HepG2 (cell line): ENCODE results near the gene RTP5. TPM values are rescaled to one million over a fixed set of nuclear protein-coding genes. Genes with fewer than 3 reads are reported as not detected.

Experiments
- ATAC-seq: fragments of 200-7000 bp; cut with Tn5 transposase; 3 replicates; pipeline ENCODE4 v1.9.1; 2020; ENCODE audit warnings: mild to moderate bottlenecking, moderate library complexity
- BruUV-seq: library from RNA; stranded (reverse); fragments of 400-500 nt; replicated peaks from 2 replicates; lab custom pipeline; 2021; lab: Mats Ljungman, UMichigan
- CTCF ChIA-PET: fragments of 300-600 bp; formaldehyde crosslinking; extraction: SDS; loops from one replicate; lab custom pipeline; 2021; ENCODE audit warnings: low total read pairs, inconsistent platforms, low intra/inter-chr PET ratio; lab: Yijun Ruan, JAX
- POLR2A ChIA-PET: fragments of 350-600 bp; sonication (Branson Sonifier 250); formaldehyde crosslinking; loops from one replicate; lab custom pipeline; 2020; ENCODE audit warnings: antibody characterized with exemption, inconsistent platforms; lab: Yijun Ruan, JAX
- DNase-seq: peaks from one replicate; pipeline ENCODE4 v3.0.0-alpha.2; 2015; ENCODE audit warnings: low spot score
- FAIRE-seq: peaks from 3 replicates; lab custom pipeline; 2011; peaks lifted over from hg19 to GRCh38; lab: Jason Lieb, UNC
- H2AFZ ChIP-seq: one replicate; pipeline ENCODE4 v1.6.1; 2011; ENCODE audit warnings: low read length, inconsistent platforms
- H3K27ac ChIP-seq: fragments of 300-600 bp; 3 replicates; pipeline ENCODE4 v1.8.0; 2011; ENCODE audit warnings: mixed run types, mild to moderate bottlenecking, mixed read lengths, low read length, inconsistent platforms; ENCODE audit not compliant: insufficient read depth; ENCODE audit errors: extremely low read length
- H3K27me3 ChIP-seq, 2 experiments: fragments of 200-600 bp in 1 of 2; 2 replicates in 1 of 2; 3 replicates in 1 of 2; pipeline versions ENCODE4 v1.6.0 to v1.8.0; 2011; ENCODE audit warnings: low read length in 2 of 2, mild to moderate bottlenecking in 2 of 2, moderate library complexity in 2 of 2, inconsistent platforms in 1 of 2; ENCODE audit not compliant: insufficient read depth in 2 of 2, control insufficient read depth in 1 of 2
- H3K36me3 ChIP-seq, 2 experiments: fragments of 200-600 bp in 1 of 2; replicated peaks in 1 of 2; 2 replicates in 1 of 2; 3 replicates in 1 of 2; pipeline versions ENCODE4 v1.5.1 to v1.8.0; 2011; ENCODE audit warnings: low read length in 2 of 2, inconsistent platforms in 1 of 2; ENCODE audit not compliant: insufficient read depth in 2 of 2, control insufficient read depth in 1 of 2
- H3K4me1 ChIP-seq: 2 replicates; pipeline ENCODE4 v1.5.1; 2012; ENCODE audit warnings: low read length, inconsistent platforms; ENCODE audit not compliant: insufficient read depth
- H3K4me2 ChIP-seq: 2 replicates; pipeline ENCODE4 v1.6.0; 2011; ENCODE audit warnings: low read depth, low read length, inconsistent platforms
- H3K4me3 ChIP-seq, 3 experiments: fragments of 200-600 bp in 1 of 3; sonication (generic), shearing (Covaris generic) in 1 of 3; replicated peaks in 1 of 3; 2 replicates each; pipeline ENCODE4 v1.5.1; 2011 to 2016; ENCODE audit warnings: low read length in 3 of 3, inconsistent platforms in 2 of 3, low read depth in 2 of 3, mild to moderate bottlenecking in 2 of 3, control low read depth in 1 of 3, mixed read lengths in 1 of 3; ENCODE audit not compliant: insufficient read depth in 1 of 3
- H3K79me2 ChIP-seq: one replicate; pipeline ENCODE4 v1.6.1; 2011; ENCODE audit warnings: low read length, inconsistent platforms; ENCODE audit not compliant: insufficient read depth
- H3K9ac ChIP-seq: 2 replicates; pipeline ENCODE4 v1.6.0; 2011; ENCODE audit warnings: mild to moderate bottlenecking, low read depth, low read length, inconsistent platforms; ENCODE audit not compliant: insufficient read depth
- H3K9me3 ChIP-seq: 2 replicates; pipeline ENCODE4 v1.5.1; 2012; ENCODE audit warnings: mild to moderate bottlenecking, low read length
- H4K20me1 ChIP-seq: 2 replicates; pipeline ENCODE4 v1.6.0; 2011; ENCODE audit warnings: inconsistent platforms, mild to moderate bottlenecking, low read length, moderate library complexity; ENCODE audit not compliant: insufficient read depth
- BRCA1 ChIP-seq: sonication (generic); formaldehyde crosslinking; IDR thresholded peaks from 2 replicates; pipeline ENCODE4 v1.4.0; 2020; ENCODE audit warnings: missing genetic modification reagents
- ETV5 ChIP-seq: IDR thresholded peaks from 2 replicates; pipeline ENCODE4 v1.6.1; 2018; ENCODE audit warnings: missing biosample characterization, missing genetic modification reagents, inconsistent platforms, borderline replicate concordance
- FOXP1 ChIP-seq, 2 experiments: fragments of 450-650 bp in 1 of 2; IDR thresholded peaks; 2 replicates each; pipeline ENCODE4 v1.6.1; 2017 to 2018; ENCODE audit warnings: antibody characterized with exemption in 1 of 2
- PCBP1 ChIP-seq: fragments of 200-400 bp; formaldehyde crosslinking; IDR thresholded peaks from 2 replicates; pipeline ENCODE4 v1.6.1; 2017; ENCODE audit warnings: mild to moderate bottlenecking, low read depth, low read length, borderline replicate concordance
- SKIL ChIP-seq: sonication (generic); formaldehyde crosslinking; IDR thresholded peaks from 2 replicates; pipeline ENCODE4 v1.8.0; 2022; ENCODE audit warnings: missing genetic modification reagents, mild to moderate bottlenecking, moderate library complexity, borderline replicate concordance
- ZNF318 ChIP-seq: sonication (generic); formaldehyde crosslinking; IDR thresholded peaks from 2 replicates; pipeline ENCODE4 v1.4.0; 2020; ENCODE audit warnings: mild to moderate bottlenecking, missing genetic modification reagents
- WGBS: methylation state at CpG from one replicate; pipeline ENCODE4 v1.1.6; 2017; ENCODE audit warnings: low lambda C conversion rate; 5-methylcytosine and 5-hydroxymethylcytosine counted together
- in situ Hi-C: cut with HindIII; loops from 2 replicates; pipeline ENCODE4 v1.10.0; 2017; ENCODE audit warnings: low pct_unique_long_range_greater_than_20kb; ENCODE audit not compliant: extremely low pct_ligation_motif_present
- intact Hi-C: fragments of 100-400 bp; cut with micrococcal nuclease; formaldehyde crosslinking; loops from one replicate; pipeline ENCODE4 v1.10.0; 2022; ENCODE audit not compliant: unreplicated experiment
- polyA plus RNA-seq, 8 experiments: library from polyadenylated mRNA; depleted of rRNA in 3 of 8; stranded (reverse) in 7 of 8; unstranded in 1 of 8; fragments of >200 nt; fragmentation: Illumina TruSeq in 4 of 8; extraction: Trizol in 4 of 8; gene quantifications; 2 replicates each; pipeline versions ENCODE4 v1.2.1 to v1.2.3, GENCODE V29; 2011 to 2016; ENCODE audit warnings: low read depth in 4 of 8, missing spikeins in 1 of 8, mixed read lengths in 1 of 8; ENCODE audit not compliant: insufficient read depth in 1 of 8
- total RNA-seq, 5 experiments: library from RNA; depleted of rRNA; stranded (reverse); fragments of >200 nt; fragmentation: Illumina TruSeq; extraction: Trizol; gene quantifications; 2 replicates each; pipeline ENCODE4 v1.2.3, GENCODE V29; 2016; ENCODE audit warnings: low read depth in 1 of 5

Gene RTP5
- total and polyA plus RNA-seq, 2 of the 13 experiments (the other 11 are each of a cell fraction or from before 2014, with no cell fraction given), result not detected

DNA sequence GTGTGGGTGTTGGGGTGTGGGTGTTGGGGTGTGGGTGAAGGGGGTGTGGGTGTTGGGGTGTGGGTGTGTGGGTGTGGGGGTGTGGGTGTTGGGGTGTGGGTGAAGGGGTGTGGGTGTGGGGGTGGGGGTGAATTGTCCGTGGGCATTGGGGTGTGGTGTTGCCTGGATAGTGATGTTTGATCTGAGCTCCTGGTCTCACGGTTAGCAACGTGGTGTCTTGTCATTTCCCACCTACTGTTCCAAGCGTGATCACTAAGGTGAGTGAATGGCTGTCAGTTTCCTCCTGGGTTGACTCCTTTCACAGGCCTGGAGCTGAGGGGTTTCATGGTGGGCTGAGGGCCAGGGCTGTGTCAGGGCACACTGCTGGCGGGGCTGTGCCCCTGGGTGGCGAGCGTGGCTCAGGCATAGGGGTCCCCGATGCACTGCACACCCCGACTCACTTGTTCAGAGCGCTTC, 27.2 kb downstream of the RTP5 start:
- no peak overlapping the region for H2AFZ ChIP-seq
- H3K9me3 ChIP-seq, result no peaks in the 10 kb centered on the region
- intact Hi-C loops, result no loop called here
- ATAC-seq (no peak), DNase-seq (no peak), FAIRE-seq (no peak)
- H3K9ac ChIP-seq, result no peak overlapping the region
- ChIA-PET CTCF (no interaction called here), POLR2A (no interaction called here)
- no peak overlapping the region for H3K27ac ChIP-seq
- no peaks in the 10 kb centered on the region for H4K20me1 ChIP-seq
- H3K4me2 ChIP-seq, result no peak overlapping the region
- no peaks in the 10 kb centered on the region for H3K36me3 ChIP-seq
- 63% methylated on average over 9 of the region's 10 CpGs for WGBS
- H3K27me3 ChIP-seq, result peaks cover 11 to 58% of the 10 kb centered on the region in 2 experiments
- H3K4me1 ChIP-seq, result peaks cover 13% of the 10 kb centered on the region
- BruUV-seq, result no TSS peak
- H3K4me3 ChIP-seq, result no peak overlapping the region
- no peak for TF ChIP-seq BRCA1
- TF ChIP-seq PCBP1, result peak; percentile 72; the same call in 1 of the 2 replicates
- in situ Hi-C loops, result no loop called here
- no peaks in the 10 kb centered on the region for H3K79me2 ChIP-seq

GRCh38 chr2:241897231-241897916, 27.8 kb downstream of the RTP5 start:
- ChIA-PET CTCF (no interaction called here), POLR2A (no interaction called here)
- Histone ChIP-seq H3K27me3 (peaks cover 11 to 54% of the 10 kb centered on the region in 2 experiments), H3K9me3 (no peaks in the 10 kb centered on the region), H3K9ac (no peak overlapping the region), H3K4me3 (no peak overlapping the region), H4K20me1 (no peaks in the 10 kb centered on the region), H3K79me2 (no peaks in the 10 kb centered on the region), H3K4me2 (no peak overlapping the region), H3K4me1 (peaks cover 7% of the 10 kb centered on the region), H3K36me3 (no peaks in the 10 kb centered on the region), H3K27ac (no peak overlapping the region), H2AFZ (no peak overlapping the region)
- ATAC-seq (no peak), FAIRE-seq (no peak), DNase-seq (no peak)
- 56% methylated on average over 17 of the region's 17 CpGs for WGBS
- no TSS peak for BruUV-seq
- in situ Hi-C loops, result no loop called here
- intact Hi-C loops, result no loop called here
- TF ChIP-seq SKIL (no peak), FOXP1 (IDR thresholded peaks at IDR 0.05) (no peak), FOXP1 (CRISPR knock-in tag; IDR thresholded peaks at IDR 0.05) (no peak), ETV5 (CRISPR knock-in tag) (no peak), ZNF318 (CRISPR knock-in tag) (no peak)
